H9 (cell line): ENCODE measurements around the gene LRRC7. TPM values are rescaled to one million over a fixed set of nuclear protein-coding genes. Genes with fewer than 3 reads are reported as not detected.

Experiments
- DNase-seq: peaks from one replicate; pipeline ENCODE4 v3.0.0-alpha.2; 2017
- H2AFZ ChIP-seq: one replicate; pipeline ENCODE4 v1.6.1; 2013; ENCODE audit warnings: mild to moderate bottlenecking, low read length, control low read depth, moderate library complexity
- H2AK5ac ChIP-seq: 2 replicates; pipeline ENCODE4 v1.6.1; 2013; ENCODE audit warnings: low read length, control low read depth, mixed read lengths; ENCODE audit not compliant: insufficient read length
- H2BK120ac ChIP-seq: one replicate; pipeline ENCODE4 v1.6.1; 2013; ENCODE audit warnings: low read depth, mild to moderate bottlenecking, low read length, control low read depth, inconsistent platforms; ENCODE audit not compliant: poor library complexity, severe bottlenecking
- H2BK12ac ChIP-seq: 2 replicates; pipeline ENCODE4 v1.6.1; 2013; ENCODE audit warnings: low read length, control low read depth, mixed read lengths, low read depth; ENCODE audit not compliant: insufficient read length
- H2BK15ac ChIP-seq: 2 replicates; pipeline ENCODE4 v1.6.1; 2013; ENCODE audit warnings: low read depth, low read length, control low read depth
- H2BK20ac ChIP-seq: one replicate; pipeline ENCODE4 v1.6.1; 2013; ENCODE audit warnings: low read depth, mild to moderate bottlenecking, low read length, control low read depth, inconsistent platforms; ENCODE audit not compliant: poor library complexity, severe bottlenecking
- H2BK5ac ChIP-seq: 2 replicates; pipeline ENCODE4 v1.6.1; 2013; ENCODE audit warnings: low read length, control low read depth, mixed read lengths; ENCODE audit not compliant: insufficient read length
- H3K14ac ChIP-seq: 2 replicates; pipeline ENCODE4 v1.6.1; 2013; ENCODE audit warnings: low read length, control low read depth; ENCODE audit not compliant: insufficient read depth
- H3K18ac ChIP-seq: 2 replicates; pipeline ENCODE4 v1.6.1; 2013; ENCODE audit warnings: low read depth, mild to moderate bottlenecking, mixed read lengths, low read length, control low read depth; ENCODE audit not compliant: insufficient read length
- H3K23ac ChIP-seq: 2 replicates; pipeline ENCODE4 v1.6.1; 2013; ENCODE audit warnings: low read length, control low read depth, mixed read lengths, low read depth; ENCODE audit not compliant: insufficient read length
- H3K23me2 ChIP-seq: 2 replicates; pipeline ENCODE4 v1.6.1; 2013; ENCODE audit warnings: low read depth, mild to moderate bottlenecking, mixed read lengths, low read length, control low read depth; ENCODE audit not compliant: insufficient read length, poor library complexity, severe bottlenecking
- H3K27ac ChIP-seq: 2 replicates; pipeline ENCODE4 v1.5.1; 2013; ENCODE audit warnings: low read length, control low read depth, mixed read lengths, low read depth; ENCODE audit not compliant: insufficient read length
- H3K27me3 ChIP-seq: 2 replicates; pipeline ENCODE4 v1.6.1; 2013; ENCODE audit warnings: low read length, control low read depth, inconsistent platforms; ENCODE audit not compliant: insufficient read depth
- H3K4ac ChIP-seq: 2 replicates; pipeline ENCODE4 v1.6.1; 2013; ENCODE audit warnings: low read depth, mild to moderate bottlenecking, control low read depth, inconsistent platforms, low read length, moderate library complexity
- H3K4me1 ChIP-seq: 2 replicates; pipeline ENCODE4 v1.6.1; 2013; ENCODE audit warnings: low read length, control low read depth, inconsistent platforms; ENCODE audit not compliant: insufficient read depth
- H3K4me2 ChIP-seq: 2 replicates; pipeline ENCODE4 v1.6.1; 2013; ENCODE audit warnings: low read length, control low read depth, mixed read lengths; ENCODE audit not compliant: insufficient read length, insufficient read depth
- H3K56ac ChIP-seq: 2 replicates; pipeline ENCODE4 v1.6.1; 2013; ENCODE audit warnings: low read depth, mild to moderate bottlenecking, mixed read lengths, low read length, control low read depth; ENCODE audit not compliant: insufficient read length
- H3K79me1 ChIP-seq: 2 replicates; pipeline ENCODE4 v1.6.1; 2013; ENCODE audit warnings: low read depth, mild to moderate bottlenecking, moderate library complexity, low read length, control low read depth, inconsistent platforms; ENCODE audit not compliant: insufficient read depth, poor library complexity, severe bottlenecking
- H3K79me2 ChIP-seq: 2 replicates; pipeline ENCODE4 v1.6.1; 2013; ENCODE audit warnings: low read length, control low read depth, inconsistent platforms; ENCODE audit not compliant: insufficient read depth
- H3K9ac ChIP-seq: 2 replicates; pipeline ENCODE4 v1.6.1; 2013; ENCODE audit warnings: low read length, control low read depth, mixed read lengths; ENCODE audit not compliant: insufficient read length; ENCODE audit errors: extremely low read depth
- H3K9me3 ChIP-seq: one replicate; pipeline ENCODE4 v1.6.1; 2013; ENCODE audit warnings: low read depth, low read length, inconsistent platforms; ENCODE audit not compliant: control insufficient read depth
- H3T11ph ChIP-seq: one replicate; pipeline ENCODE4 v1.6.1; 2013; ENCODE audit warnings: mild to moderate bottlenecking, low read length, control low read depth, inconsistent platforms
- H4K20me1 ChIP-seq: one replicate; pipeline ENCODE4 v1.6.1; 2013; ENCODE audit not compliant: control insufficient read depth, insufficient read length, insufficient read depth
- H4K5ac ChIP-seq: 2 replicates; pipeline ENCODE4 v1.6.1; 2013; ENCODE audit warnings: low read depth, mild to moderate bottlenecking, mixed read lengths, low read length, control low read depth; ENCODE audit not compliant: insufficient read length
- H4K8ac ChIP-seq: replicated peaks from 2 replicates; pipeline ENCODE4 v1.6.1; 2013; ENCODE audit warnings: low read length, control low read depth, mixed read lengths, low read depth; ENCODE audit not compliant: insufficient read length
- H4K91ac ChIP-seq: 2 replicates; pipeline ENCODE4 v1.6.1; 2013; ENCODE audit warnings: low read depth, mild to moderate bottlenecking, moderate library complexity, mixed read lengths, low read length, control low read depth; ENCODE audit not compliant: insufficient read length
- H3K27ac Mint-ChIP-seq, 3 experiments: 2 replicates in 2 of 3; 3 replicates in 1 of 3; pipeline ENCODE4 v1.8.0; 2020 to 2021; ENCODE audit warnings: mixed read lengths in 3 of 3, mild to moderate bottlenecking in 1 of 3, moderate library complexity in 1 of 3
- H3K27me3 Mint-ChIP-seq: 2 replicates; pipeline ENCODE4 v1.8.0; 2021; ENCODE audit warnings: low read depth, mild to moderate bottlenecking, moderate library complexity, mixed read lengths
- H3K36me3 Mint-ChIP-seq, 3 experiments: 2 replicates in 2 of 3; 3 replicates in 1 of 3; pipeline ENCODE4 v1.8.0; 2020 to 2021; ENCODE audit warnings: low read depth in 3 of 3, mixed read lengths in 3 of 3; ENCODE audit not compliant: insufficient read depth in 1 of 3
- H3K4me1 Mint-ChIP-seq, 2 experiments: 2 replicates each; pipeline ENCODE4 v1.8.0; 2020; ENCODE audit warnings: mixed read lengths in 2 of 2
- H3K4me3 Mint-ChIP-seq, 2 experiments: 2 replicates in 1 of 2; 3 replicates in 1 of 2; pipeline ENCODE4 v1.8.0; 2020 to 2021; ENCODE audit warnings: mild to moderate bottlenecking in 2 of 2, mixed read lengths in 2 of 2, moderate library complexity in 1 of 2
- H3K9me3 Mint-ChIP-seq, 2 experiments: 2 replicates in 1 of 2; 3 replicates in 1 of 2; pipeline ENCODE4 v1.8.0; 2020; ENCODE audit warnings: mild to moderate bottlenecking in 2 of 2, mixed read lengths in 2 of 2, moderate library complexity in 1 of 2
- WGBS: extraction: QIAGEN DNeasy Blood & Tissue Kit; methylation state at CpG from one replicate; pipeline ENCODE4 v1.1.7; 2013; ENCODE audit warnings: missing lambda C conversion rate, low lambda C conversion rate, mixed read lengths; ENCODE audit not compliant: insufficient read length; ENCODE audit errors: extremely low coverage; 5-methylcytosine and 5-hydroxymethylcytosine counted together
- total RNA-seq: library from RNA; stranded (reverse); gene quantifications from 2 replicates; pipeline ENCODE4 v1.2.1, GENCODE V29; 2021
- TF ChIP-seq, protein P1 (sequence below): fragments of 200-600 bp; sonication (generic); conservative IDR thresholded peaks from 3 replicates; pipeline ENCODE4 v1.8.0; 2021; ENCODE audit warnings: antibody characterized with exemption, mild to moderate bottlenecking

The LRRC7 gene
- total RNA-seq, 1 experiment from 2014 or later = not detected

DNA sequence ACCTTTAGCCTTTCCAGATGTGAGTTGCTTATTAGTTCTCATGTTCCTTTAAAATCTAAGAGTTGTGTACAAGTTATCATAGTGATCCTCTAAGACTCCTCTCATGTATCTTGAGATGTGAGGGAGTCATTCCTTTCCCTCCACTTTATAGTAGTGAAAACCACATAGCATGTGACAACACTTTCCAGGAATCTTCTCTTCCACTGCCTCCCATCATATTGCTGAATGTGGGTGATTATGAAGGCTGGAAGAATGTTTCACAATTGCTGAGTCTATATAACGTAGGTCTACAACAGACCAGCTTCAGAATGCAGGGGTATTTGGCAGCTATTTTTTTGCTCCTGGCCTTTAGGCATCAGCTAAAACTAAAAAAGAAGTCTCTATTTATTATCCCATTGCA is 44.7 kb upstream of the LRRC7 start:
- DNase-seq = no peak
- no peak overlapping the region for H3K18ac ChIP-seq
- H3K14ac ChIP-seq = no peak overlapping the region
- H4K91ac ChIP-seq = no peak overlapping the region
- no peak overlapping the region for H3K23ac ChIP-seq
- WGBS = no CpG with 5 or more reads among the region's 1 CpG
- H3T11ph ChIP-seq = no peak overlapping the region
- H4K8ac ChIP-seq = no peak overlapping the region
- no peak overlapping the region for H2BK5ac ChIP-seq
- TF ChIP-seq, protein P1, sequence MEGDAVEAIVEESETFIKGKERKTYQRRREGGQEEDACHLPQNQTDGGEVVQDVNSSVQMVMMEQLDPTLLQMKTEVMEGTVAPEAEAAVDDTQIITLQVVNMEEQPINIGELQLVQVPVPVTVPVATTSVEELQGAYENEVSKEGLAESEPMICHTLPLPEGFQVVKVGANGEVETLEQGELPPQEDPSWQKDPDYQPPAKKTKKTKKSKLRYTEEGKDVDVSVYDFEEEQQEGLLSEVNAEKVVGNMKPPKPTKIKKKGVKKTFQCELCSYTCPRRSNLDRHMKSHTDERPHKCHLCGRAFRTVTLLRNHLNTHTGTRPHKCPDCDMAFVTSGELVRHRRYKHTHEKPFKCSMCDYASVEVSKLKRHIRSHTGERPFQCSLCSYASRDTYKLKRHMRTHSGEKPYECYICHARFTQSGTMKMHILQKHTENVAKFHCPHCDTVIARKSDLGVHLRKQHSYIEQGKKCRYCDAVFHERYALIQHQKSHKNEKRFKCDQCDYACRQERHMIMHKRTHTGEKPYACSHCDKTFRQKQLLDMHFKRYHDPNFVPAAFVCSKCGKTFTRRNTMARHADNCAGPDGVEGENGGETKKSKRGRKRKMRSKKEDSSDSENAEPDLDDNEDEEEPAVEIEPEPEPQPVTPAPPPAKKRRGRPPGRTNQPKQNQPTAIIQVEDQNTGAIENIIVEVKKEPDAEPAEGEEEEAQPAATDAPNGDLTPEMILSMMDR = no peak
- no peaks in the 10 kb centered on the region for H3K9me3 Mint-ChIP-seq
- H2BK12ac ChIP-seq = no peak overlapping the region
- no peak overlapping the region for H3K27ac ChIP-seq
- no peak overlapping the region for H2AFZ ChIP-seq
- no peaks in the 10 kb centered on the region for H3K27me3 Mint-ChIP-seq
- H3K36me3 Mint-ChIP-seq = no peaks in the 10 kb centered on the region
- H4K5ac ChIP-seq = no peak overlapping the region
- H3K4me2 ChIP-seq = no peak overlapping the region
- H3K4ac ChIP-seq = no peak overlapping the region
- H2AK5ac ChIP-seq = no peak overlapping the region
- no peak overlapping the region for H3K27ac Mint-ChIP-seq
- H3K79me2 ChIP-seq = no peaks in the 10 kb centered on the region
- H3K4me1 ChIP-seq = no peaks in the 10 kb centered on the region
- no peak overlapping the region for H2BK120ac ChIP-seq
- no peak overlapping the region for H3K4me3 Mint-ChIP-seq
- H3K9me3 ChIP-seq = no peaks in the 10 kb centered on the region
- no peaks in the 10 kb centered on the region for H3K4me1 Mint-ChIP-seq
- no peaks in the 10 kb centered on the region for H3K27me3 ChIP-seq
- no peaks in the 10 kb centered on the region for H4K20me1 ChIP-seq
- no peaks in the 10 kb centered on the region for H3K23me2 ChIP-seq
- H2BK15ac ChIP-seq = no peak overlapping the region
- no peak overlapping the region for H2BK20ac ChIP-seq
- no peak overlapping the region for H3K56ac ChIP-seq
- no peak overlapping the region for H3K9ac ChIP-seq
- H3K79me1 ChIP-seq = no peaks in the 10 kb centered on the region
